ENCODE results near the gene TSHZ2.

DNA sequence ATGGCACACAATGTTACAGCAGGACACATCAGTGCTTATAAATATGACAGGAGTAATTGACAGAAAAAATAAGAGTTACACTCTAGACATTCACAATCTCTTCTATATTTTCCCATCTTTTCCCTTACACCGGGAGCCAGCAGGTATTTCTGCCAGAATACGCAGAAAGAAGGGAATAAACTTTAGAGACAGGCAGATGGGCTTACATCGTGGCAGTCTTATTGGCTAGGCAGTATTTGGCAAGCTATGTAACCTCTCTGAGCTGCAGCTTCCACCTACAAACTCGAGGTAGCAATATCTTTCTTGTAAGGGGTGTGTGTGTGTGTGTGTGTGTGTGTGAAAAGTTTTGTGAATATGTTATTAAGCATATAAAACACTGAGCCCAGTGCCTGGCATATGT lies 33.0 kb upstream of the TSHZ2 start:
- no peak for TF ChIP-seq POLR2A (IDR thresholded peaks at IDR 0.05)
- TF ChIP-seq, protein P1, sequence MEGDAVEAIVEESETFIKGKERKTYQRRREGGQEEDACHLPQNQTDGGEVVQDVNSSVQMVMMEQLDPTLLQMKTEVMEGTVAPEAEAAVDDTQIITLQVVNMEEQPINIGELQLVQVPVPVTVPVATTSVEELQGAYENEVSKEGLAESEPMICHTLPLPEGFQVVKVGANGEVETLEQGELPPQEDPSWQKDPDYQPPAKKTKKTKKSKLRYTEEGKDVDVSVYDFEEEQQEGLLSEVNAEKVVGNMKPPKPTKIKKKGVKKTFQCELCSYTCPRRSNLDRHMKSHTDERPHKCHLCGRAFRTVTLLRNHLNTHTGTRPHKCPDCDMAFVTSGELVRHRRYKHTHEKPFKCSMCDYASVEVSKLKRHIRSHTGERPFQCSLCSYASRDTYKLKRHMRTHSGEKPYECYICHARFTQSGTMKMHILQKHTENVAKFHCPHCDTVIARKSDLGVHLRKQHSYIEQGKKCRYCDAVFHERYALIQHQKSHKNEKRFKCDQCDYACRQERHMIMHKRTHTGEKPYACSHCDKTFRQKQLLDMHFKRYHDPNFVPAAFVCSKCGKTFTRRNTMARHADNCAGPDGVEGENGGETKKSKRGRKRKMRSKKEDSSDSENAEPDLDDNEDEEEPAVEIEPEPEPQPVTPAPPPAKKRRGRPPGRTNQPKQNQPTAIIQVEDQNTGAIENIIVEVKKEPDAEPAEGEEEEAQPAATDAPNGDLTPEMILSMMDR (IDR thresholded peaks at IDR 0.05), result no peak
